D341Med (cell line): Measurements from ENCODE around the gene SLC25A21.

ENCODE experiments used
- DNase-seq: peaks from one replicate; pipeline ENCODE4 v3.0.0; 2012; ENCODE audit warnings: low spot score

SLC25A21 gene

DNA sequence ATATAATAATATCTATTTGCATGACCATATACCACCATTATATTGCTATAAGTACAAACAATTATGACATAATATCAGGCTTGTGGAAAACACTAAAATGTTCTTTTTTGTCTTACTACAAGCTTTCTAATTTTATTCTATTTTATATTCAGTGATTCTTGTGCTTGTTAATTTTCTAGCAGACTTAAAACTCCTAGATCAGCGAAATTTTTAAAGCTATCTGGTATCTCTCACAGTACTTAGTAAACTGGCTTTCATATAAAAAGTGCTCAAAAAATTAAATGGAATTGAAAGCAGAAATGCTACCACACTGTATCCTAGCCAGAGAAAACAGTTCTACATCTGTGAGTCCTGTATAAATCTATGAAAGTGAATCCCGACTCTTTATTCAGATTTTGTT is 405.4 kb downstream of the SLC25A21 start:
- no peak for DNase-seq

DNA sequence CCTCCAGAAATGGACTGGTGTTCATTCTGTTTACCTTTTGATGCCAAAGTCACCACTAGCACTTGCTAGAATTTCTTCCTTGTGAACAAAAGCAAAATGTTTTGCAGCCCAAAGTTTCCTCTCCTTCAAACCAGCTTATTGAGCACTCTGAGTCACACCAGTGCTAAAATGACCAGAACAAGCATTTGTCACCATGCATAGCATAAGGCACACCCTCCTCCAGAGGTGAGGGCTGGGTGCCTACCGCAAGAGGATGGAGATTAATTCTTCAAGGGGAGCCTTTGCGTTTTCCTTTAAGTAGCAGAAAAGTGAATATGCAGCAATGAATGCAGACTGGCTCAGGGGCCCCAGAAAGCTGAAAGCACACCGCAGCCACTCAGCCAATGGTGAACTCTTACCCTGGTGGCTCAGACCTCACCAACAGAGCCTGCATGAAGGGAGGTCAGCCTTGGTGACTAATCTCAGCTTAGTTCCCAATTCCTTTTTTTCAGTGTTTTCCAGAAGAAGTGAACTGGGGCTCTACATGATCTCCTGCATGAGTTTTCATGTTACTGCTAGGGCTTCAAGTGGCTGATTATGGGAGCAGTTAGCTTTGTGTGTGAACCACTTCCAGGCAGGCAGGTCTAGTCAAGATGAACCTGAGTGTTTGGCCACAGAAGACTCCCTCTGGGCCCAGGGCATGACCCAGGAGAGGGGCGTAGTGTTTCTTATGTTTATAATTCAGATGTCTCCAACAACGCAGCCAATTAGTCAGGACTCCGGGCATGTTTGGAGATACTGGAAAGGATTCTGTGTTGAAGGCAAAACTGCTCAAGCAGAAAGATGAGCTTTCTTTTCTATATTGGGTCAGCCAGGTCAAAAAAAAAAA is 414.4 kb downstream of the SLC25A21 start:
- DNase-seq = no peak

DNA sequence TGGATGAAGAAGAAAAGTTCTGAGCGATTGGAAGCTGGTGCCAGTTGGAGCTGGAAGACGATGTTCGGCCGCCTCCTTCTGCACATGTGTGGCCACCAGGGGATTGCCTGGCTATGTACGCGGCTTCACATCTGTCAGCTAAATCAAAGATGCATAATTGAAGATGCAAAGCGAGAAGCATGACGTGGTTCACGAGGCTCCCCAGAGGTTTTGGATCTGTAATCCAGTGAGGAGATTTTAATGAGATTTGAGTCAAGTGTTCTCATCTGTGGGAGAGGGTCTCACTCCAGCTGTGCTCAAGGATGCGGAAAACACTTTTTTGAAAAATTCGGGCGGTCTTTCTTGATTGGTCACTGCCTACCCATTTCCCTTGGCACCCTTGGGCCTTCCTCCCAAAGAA is 416.2 kb downstream of the SLC25A21 start:
- no peak for DNase-seq

DNA sequence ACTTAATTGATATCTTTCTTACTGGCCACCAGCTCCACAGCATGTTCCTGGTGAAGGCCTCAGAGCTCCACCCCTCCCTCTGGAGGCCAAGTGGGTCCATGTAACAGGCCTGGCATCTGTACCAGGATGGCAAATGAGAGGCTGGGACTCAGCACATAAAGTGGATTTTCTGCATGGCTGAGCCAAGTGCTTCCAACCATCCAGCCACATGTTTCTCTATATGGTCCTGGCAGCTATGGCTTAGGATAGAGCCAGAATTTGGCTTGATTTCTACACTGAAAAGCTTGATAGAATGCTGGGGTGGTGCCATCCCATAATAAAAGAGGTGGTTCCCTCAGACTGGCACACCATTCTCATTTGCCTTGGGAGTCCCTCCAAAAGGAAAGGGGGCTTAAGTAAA is 416.6 kb downstream of the SLC25A21 start:
- DNase-seq = no peak

DNA sequence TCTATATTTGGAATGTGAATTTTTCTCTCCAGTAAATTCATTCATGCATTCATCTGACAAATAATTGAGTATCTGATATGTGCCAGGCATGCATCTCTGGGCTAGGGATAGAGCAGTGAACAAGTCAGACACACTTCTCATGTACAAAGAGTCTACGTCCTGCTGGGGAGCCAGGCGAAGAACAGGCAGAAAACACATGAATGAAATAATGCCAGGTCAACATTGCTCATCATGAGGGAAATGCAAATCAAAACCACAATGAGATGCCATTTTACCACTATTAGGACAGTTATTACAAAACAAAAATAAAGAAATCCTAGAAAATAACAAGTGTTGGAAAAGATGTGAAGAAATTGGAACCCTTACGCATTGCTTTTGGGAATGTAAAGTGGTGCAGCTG is 420.5 kb downstream of the SLC25A21 start:
- no peak for DNase-seq

DNA sequence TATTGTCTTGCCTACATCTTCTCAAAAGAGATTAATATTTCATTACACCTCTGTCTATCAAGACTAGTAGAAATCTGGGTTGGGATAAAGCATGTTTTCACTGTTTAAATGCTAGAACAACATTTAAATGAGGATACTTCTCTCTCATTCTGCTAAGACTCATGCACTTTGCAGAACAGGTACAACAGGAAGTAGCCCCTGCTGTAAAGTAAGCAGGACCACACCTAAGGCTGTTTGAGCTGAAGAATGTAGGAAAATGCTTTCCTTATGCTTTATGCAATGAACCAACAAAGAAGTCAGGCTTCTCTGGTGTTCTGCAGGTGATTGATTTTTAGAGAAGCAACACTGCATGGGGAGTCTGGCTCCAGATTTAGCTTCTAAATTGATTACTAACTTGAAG is 421.3 kb downstream of the SLC25A21 start:
- DNase-seq = no peak

DNA sequence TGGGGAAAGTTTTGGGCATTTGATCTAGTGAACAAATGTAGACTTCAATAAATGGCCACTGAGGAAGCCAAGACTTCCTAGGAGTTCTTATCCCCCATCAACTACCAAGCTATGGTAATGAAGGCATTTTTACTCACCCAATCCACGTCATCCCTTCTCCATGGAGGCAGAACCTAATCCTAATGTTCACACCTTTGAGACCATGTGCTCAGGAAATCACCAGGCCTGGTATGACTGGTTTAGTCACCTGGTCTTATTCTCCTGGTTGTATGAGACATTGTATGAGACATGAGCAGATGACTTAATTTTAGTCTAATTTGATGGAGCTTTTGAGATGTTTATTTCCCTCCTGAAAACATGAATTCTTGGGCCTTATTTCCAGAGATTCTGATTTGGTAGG is 422.2 kb downstream of the SLC25A21 start:
- no peak for DNase-seq

DNA sequence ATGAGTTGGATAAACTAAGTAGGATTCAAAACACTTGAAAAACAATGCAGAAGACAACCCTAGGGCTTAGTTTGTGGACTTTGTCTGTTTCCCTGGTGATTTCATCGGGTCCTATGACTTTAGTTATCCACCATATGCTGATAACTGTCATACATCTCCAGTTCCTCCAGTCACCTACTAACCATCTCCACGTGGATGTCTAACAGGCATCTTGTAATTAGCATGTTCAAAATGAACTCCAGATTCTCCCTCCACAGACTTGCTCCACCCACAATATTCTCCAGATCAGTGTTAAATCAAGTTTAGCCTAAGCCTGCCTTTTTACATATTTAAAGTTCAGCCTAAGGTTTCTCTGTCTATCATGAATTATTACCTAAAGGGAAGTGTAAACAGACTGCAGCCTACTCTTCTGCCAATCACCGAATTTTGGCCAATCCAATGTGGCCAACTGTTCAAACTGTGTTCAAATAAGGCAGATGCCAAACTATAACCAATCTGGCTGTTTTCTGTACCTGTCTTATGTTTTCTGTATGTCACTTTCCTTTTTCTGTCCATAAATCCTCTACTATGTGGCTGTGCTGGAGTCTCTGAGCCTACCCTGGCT is 423.7 kb downstream of the SLC25A21 start:
- DNase-seq = no peak

DNA sequence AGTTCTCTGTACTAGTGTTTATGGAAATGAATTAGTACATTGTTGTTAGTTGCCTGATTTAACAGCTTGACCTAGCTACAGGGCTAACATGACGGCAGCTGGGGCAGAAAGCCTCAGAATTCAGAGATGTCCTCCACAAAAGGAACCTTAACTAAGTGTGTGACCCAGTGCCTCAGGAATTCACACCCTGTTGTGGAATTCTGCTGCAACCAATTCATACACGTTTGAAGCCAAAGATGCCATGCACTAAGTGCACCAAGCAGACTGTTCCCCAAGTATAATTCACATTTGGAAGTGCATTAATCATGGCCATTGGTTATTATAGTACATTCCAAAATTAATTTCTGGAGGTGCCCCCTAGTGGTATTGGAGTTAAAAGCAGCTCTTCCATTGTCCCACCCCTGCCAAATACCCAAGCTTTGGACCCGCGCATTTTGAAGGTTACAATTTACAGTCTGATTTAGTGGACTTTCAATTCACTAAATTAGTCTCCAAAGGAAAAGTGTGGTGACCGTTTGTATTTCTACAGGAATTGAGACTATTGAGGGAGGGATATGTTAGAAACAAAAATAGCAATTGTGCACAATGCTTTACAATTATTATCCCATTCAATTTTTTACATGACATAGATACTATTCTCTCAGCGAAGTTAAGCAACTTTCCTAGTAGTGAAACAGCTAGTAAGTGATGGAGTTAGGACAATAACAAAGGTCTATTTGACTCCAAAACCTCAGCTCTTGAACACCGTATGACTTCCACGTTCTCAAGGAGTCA is 424.8 kb downstream of the SLC25A21 start:
- DNase-seq = peak; percentile 57

DNA sequence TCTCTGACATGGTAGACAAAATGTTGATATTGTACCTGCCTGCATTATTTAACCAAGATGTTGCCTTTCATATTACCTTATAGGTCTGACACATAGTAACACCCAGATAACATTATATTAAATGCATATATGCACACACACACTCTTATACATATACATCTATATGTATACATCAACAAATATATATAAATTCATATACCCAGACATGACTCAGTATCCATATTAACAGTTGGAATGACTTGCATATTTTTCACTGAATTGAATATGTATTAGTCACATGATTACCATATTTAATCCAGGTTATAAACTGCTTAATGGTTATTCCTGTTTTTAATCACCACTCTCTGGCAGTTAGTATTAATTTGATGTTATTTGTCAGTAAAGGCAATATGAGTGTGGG is 425.5 kb downstream of the SLC25A21 start:
- DNase-seq = no peak

DNA sequence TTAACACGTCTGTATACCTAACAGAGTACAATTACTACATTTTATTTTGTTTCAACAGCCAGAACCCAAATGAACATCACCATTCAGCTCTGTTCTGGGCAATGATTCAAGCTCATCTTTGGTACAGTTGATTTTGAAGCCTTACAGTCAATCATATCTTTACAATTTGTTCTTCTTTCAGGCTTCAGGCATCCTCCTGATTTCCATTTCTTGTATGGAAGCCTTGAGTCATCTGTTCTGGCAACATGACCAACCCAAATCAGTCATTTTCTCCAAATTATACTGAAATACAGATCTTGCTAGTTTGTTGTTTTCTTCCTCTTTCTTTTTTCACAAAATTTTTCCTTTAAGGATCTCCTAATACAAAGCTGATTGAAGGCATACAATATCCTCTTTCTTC is 430.5 kb downstream of the SLC25A21 start:
- no peak for DNase-seq

DNA sequence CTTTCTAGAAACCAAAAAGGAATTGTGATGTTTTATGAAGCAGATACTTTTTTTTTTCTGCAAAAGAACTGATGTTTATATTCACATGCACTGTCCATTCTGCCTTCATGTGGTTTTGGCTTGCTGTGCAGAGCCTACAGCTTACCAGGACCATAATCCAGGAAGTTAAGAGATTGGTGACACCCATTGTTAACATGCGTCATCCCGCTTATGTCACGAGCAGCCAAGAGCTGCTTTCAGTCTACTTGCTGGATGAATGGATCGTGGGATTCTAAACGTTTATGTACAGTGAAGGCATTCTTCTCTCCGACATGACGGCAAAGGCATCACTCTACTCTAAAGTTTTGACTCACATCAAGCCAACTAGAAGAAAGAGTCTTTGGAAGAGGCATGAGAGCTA is 434.1 kb downstream of the SLC25A21 start:
- no peak for DNase-seq

DNA sequence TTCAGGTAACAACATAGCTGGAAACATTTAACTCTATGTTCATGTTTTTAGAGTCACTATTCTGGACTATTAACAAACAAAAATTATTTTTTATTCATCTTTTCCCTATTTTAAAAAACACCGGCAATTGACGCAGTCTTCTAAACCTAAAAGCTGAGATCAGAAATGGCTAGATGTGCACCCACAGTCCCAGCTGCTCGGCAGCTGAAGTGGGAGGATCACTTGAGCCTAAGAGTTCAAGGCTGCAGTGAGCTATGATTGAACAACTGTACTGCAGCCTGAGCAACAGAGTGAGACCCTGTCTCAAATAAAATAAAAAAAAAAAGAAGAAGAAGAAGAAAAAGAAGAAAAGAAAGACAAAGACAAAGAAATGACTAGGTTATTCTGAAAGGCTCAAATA is 446.3 kb downstream of the SLC25A21 start:
- DNase-seq = no peak

DNA sequence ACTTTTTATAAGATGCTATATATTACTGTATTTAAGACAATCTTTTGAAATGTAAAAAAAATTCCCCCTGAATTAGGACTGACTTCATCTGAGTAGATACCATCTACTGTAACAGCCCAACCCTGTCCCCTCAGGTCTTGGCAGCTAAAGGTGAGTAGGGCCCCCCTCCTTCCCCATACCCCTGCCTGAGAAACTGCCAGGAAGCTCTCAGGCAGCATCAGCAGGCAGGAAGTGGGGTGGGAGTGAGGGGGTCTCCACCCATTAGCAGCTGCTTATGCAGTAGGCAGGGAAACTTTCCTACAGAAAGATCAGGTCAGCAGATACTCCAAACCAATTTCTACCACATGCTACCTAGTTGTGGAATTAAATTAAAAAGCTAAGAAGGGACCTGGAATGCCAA is 448.2 kb downstream of the SLC25A21 start:
- DNase-seq = no peak

DNA sequence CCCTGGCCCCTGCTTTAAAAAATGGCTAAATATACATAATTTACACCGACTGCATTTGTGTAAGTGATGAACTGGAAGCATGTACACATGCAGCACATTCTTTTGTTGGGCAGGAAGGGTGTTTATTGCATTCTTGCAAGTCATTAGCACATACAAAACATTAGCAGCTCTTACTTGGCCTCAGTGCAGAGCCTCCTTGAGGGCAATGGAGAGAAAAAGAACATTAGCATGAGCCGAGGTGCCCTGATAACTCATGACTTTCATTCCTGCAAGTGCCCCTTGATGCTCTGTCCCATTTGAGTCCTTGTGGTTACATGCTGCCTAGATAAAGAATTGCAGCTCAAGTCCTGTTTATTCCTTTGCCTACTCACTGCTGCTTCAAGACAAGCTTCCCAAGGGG is 448.9 kb downstream of the SLC25A21 start:
- no peak for DNase-seq

DNA sequence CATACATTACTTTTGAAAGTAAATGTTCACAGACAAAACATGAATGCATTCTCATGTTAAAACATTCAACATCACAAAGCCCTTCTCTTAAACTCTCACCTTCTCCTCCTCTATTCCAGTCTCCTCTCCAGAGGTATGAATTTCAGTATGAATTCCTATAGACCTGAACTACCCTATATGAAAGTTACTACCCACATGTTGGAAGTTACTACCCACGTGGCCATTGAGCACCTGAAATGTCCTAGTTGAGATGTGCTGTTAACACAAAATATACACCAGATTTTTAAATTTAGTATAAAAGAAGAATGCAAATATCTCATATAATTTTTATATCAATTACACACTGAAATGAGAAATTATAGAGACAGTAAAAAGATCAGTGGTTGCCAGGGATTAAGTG is 450.5 kb downstream of the SLC25A21 start:
- DNase-seq = no peak

DNA sequence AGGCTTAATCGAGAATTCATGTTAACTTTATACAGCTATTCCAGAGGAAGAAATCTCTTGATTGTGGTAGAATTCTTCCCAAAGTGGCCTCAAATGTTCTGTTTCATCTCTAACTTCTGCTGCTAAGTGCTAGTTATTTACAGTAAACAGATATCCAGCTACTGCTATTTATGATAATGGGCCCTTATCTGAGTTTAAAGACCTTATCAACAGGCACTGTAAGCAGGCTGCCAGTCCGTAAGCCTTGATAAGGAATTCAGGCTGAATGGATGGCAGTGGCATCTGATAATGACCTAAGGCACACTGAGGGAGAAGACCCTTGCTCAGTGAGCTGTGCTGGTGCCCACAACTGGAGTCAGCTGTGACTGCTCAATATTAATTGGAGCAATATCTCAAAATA is 451.7 kb downstream of the SLC25A21 start:
- DNase-seq = no peak

DNA sequence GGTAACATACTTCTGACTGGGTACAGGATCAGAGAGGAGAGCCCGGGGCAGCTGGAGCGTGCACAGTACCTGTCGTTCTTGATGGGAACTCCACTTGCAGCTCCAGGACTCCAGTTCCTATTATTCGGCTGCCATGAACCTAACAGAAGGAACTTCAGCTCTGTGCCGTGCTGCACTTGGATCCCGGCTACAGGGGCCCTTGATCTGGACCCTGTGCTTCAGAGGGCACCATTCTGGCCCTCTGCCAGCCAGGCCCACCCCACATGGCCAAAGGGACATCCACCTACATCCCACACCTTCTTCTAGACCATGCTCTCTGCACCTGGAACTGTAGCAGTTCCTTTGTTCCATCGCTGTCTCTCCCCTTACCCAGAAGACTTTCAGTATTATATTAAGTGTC is 452.6 kb downstream of the SLC25A21 start:
- DNase-seq = no peak

DNA sequence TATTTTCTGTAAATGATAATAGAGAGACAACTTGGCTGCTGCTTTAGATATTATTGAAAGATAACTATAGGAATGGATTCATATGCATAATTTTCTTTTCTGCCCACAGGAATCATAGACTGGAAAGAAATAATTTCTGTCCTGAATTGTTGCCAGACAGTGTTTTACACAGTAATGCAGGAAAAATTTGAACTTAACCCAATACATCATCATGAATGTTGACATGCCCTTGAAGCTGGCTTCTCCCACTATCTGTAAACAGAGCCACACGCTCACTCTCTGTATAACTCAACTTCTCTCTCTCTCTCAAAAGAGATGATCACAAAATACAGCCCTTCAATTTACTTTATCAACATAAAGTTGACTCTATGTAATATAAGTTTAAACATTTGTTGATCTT is 454.2 kb downstream of the SLC25A21 start:
- DNase-seq = no peak

DNA sequence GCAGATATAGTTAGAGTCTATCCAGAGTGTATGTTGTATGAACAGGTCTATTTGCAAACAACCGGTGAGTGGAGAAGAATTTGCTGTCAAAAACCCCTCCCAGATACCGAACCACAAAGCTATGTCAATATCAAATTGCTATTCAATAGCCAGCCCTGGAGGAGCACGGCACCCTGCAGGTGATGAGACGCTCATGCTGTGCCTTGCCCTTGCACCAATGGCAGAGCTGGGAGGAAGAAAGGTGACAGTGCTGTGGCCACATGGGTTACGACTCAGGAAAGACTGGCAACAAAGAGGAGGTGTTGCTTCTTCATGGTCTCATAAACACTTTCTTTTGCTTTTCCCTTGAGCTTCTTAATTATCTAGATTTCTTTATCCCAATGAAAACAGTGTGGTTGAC is 455.0 kb downstream of the SLC25A21 start:
- DNase-seq = no peak

DNA sequence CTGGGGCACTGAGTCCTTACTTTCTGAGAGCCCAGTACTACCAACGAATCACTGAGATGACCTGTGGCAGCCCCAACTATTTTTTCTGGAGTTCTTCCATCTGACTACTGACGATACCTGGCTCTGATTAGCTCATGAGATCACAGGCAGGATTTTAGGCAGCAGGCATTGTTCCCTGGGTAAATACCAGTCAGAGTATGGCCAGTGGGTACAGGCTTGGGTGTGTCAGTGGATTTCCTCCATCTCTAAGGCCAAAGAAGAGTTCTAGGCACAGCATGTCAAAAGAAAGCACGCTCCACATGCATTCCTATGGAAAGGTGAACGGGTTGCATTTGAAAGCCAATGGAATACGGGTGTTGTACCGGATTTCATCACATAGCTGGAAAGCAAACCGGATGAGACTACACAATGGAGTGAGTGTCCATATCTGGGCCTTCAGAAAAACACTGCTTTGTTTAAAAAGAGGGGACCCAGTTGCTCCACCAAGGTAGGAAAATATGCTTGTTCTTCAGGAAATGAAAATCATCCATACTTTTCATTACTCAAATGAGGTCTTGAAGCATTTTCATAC is 455.7 kb downstream of the SLC25A21 start:
- DNase-seq = no peak

DNA sequence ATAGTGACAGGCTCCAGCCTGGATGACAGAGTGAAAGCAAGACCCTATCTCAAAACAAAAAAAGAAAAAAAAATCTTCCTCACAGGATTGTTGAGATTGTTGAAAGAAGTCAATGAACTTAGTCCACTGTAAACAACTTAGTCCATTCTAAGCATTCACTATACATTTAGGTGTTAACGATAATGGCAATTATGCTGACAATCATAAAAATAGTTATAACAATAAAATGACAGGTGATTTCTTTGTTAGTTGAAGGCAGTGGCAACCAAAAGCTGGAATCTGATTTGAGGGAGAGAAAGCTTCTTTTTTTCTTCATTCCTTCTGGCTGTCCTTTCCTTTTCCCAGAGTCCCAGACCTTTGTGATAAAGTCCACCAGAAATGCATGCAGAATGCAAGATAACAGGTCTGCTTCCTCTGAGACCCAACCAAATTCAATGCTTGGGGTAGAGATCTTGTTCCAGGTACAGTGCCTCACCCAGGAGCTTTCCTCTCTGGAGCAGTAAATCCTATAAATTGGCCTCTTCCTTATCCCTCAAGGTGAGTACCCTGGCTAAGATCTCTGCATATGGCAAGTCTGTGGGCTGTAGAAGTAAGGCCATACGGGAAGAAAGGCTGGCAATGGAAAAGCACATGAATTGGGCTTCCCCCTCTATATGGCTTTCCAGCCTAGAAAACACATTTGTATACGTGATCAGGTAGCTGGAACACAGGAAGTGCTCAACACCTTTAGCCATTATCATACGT is 458.3 kb downstream of the SLC25A21 start:
- no peak for DNase-seq
